ENCODE results near the gene PIK3C2G. TPM values are rescaled to one million over a fixed set of nuclear protein-coding genes. Genes with fewer than 3 reads are reported as not detected.

Gene PIK3C2G
- total and polyA plus RNA-seq, 2 of the 13 experiments (the other 11 are each of a cell fraction or from before 2014, with no cell fraction given), result not detected

DNA sequence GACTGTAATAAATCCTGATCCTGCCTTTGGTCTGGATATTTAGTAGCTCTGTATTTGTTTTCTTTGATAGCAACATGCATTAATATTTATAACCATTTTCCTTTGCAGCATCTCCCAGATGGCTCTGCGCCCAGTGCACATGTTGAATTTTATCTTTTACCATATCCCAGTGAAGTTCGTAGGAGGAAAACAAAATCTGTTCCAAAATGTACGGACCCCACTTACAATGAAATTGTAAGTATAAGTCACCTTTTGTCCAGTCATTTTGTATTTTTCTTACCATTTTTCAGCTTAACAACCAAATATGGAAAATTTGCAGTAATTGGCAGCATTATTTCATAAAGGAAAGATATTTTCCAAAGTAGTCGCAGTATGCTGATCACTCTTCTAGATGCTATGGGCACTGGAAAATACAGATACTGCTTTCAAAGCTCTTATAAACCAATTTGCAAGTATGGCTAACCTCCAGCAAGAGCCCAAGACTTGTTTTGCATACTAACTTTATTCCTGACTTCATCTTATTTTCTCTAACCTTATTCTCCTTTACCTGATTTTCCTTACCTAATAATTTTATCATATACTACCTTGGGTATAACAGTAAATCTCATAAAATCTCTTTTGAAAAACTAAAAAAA is 379.1 kb downstream of the PIK3C2G start:
- no peaks in the 10 kb centered on the region for H4K20me1 ChIP-seq (ENCODE audit: insufficient read depth, low read length)
- ChIA-PET POLR2A (no interaction called here), CTCF (ENCODE audit: low intra/inter-chr PET ratio, low total read pairs) (no interaction called here)
- H3K27ac ChIP-seq (ENCODE audit: extremely low read length, insufficient read depth, low read length), result no peak overlapping the region
- ATAC-seq, result no peak
- 34% methylated on average over 4 of the region's 4 CpGs for WGBS (ENCODE audit: low lambda C conversion rate)
- no peaks in the 10 kb centered on the region for H3K36me3 ChIP-seq (replicated peaks in 1 of 2; ENCODE audit: control insufficient read depth in 1 of 2, insufficient read depth in 2 of 2, low read length in 2 of 2)
- no peaks in the 10 kb centered on the region for H3K4me1 ChIP-seq (ENCODE audit: insufficient read depth, low read length)
- no peak overlapping the region for H3K4me2 ChIP-seq (ENCODE audit: low read depth, low read length)
- TF ChIP-seq, protein P1, sequence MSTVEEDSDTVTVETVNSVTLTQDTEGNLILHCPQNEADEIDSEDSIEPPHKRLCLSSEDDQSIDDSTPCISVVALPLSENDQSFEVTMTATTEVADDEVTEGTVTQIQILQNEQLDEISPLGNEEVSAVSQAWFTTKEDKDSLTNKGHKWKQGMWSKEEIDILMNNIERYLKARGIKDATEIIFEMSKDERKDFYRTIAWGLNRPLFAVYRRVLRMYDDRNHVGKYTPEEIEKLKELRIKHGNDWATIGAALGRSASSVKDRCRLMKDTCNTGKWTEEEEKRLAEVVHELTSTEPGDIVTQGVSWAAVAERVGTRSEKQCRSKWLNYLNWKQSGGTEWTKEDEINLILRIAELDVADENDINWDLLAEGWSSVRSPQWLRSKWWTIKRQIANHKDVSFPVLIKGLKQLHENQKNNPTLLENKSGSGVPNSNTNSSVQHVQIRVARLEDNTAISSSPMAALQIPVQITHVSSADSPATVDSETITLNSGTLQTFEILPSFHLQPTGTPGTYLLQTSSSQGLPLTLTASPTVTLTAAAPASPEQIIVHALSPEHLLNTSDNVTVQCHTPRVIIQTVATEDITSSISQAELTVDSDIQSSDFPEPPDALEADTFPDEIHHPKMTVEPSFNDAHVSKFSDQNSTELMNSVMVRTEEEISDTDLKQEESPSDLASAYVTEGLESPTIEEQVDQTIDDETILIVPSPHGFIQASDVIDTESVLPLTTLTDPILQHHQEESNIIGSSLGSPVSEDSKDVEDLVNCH (CRISPR knock-in tag; IDR thresholded peaks at IDR 0.05), result no peak
- TF ChIP-seq, protein P2, sequence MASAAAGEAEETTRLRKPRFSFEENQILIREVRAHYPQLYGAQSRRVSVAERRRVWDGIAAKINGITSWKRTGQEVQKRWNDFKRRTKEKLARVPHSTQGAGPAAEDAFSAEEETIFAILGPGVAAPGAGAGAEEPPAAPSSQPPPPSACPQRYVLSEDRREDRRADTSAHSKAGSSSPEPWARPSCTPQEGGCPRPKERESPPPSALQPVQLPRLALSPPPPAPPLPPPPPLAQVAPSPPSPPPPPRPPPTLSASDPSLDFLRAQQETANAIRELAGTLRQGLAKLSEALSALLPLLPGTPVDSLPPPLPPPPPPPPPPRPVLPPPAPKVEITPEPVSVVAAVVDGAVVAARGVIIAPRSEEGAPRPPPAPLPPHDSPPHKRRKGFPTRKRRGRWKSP (CRISPR knock-in tag; IDR thresholded peaks at IDR 0.05), result no peak
- TF ChIP-seq, protein P3, sequence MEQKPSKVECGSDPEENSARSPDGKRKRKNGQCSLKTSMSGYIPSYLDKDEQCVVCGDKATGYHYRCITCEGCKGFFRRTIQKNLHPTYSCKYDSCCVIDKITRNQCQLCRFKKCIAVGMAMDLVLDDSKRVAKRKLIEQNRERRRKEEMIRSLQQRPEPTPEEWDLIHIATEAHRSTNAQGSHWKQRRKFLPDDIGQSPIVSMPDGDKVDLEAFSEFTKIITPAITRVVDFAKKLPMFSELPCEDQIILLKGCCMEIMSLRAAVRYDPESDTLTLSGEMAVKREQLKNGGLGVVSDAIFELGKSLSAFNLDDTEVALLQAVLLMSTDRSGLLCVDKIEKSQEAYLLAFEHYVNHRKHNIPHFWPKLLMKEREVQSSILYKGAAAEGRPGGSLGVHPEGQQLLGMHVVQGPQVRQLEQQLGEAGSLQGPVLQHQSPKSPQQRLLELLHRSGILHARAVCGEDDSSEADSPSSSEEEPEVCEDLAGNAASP (CRISPR knock-in tag; IDR thresholded peaks at IDR 0.05; ENCODE audit: borderline replicate concordance), result no peak
- no peak for TF ChIP-seq NFATC3 (CRISPR knock-in tag; IDR thresholded peaks at IDR 0.05)
- TF ChIP-seq, protein P4, sequence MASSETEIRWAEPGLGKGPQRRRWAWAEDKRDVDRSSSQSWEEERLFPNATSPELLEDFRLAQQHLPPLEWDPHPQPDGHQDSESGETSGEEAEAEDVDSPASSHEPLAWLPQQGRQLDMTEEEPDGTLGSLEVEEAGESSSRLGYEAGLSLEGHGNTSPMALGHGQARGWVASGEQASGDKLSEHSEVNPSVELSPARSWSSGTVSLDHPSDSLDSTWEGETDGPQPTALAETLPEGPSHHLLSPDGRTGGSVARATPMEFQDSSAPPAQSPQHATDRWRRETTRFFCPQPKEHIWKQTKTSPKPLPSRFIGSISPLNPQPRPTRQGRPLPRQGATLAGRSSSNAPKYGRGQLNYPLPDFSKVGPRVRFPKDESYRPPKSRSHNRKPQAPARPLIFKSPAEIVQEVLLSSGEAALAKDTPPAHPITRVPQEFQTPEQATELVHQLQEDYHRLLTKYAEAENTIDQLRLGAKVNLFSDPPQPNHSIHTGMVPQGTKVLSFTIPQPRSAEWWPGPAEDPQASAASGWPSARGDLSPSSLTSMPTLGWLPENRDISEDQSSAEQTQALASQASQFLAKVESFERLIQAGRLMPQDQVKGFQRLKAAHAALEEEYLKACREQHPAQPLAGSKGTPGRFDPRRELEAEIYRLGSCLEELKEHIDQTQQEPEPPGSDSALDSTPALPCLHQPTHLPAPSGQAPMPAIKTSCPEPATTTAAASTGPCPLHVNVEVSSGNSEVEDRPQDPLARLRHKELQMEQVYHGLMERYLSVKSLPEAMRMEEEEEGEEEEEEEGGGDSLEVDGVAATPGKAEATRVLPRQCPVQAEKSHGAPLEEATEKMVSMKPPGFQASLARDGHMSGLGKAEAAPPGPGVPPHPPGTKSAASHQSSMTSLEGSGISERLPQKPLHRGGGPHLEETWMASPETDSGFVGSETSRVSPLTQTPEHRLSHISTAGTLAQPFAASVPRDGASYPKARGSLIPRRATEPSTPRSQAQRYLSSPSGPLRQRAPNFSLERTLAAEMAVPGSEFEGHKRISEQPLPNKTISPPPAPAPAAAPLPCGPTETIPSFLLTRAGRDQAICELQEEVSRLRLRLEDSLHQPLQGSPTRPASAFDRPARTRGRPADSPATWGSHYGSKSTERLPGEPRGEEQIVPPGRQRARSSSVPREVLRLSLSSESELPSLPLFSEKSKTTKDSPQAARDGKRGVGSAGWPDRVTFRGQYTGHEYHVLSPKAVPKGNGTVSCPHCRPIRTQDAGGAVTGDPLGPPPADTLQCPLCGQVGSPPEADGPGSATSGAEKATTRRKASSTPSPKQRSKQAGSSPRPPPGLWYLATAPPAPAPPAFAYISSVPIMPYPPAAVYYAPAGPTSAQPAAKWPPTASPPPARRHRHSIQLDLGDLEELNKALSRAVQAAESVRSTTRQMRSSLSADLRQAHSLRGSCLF (CRISPR knock-in tag; IDR thresholded peaks at IDR 0.05; ENCODE audit: borderline replicate concordance), result no peak
- TF ChIP-seq, protein P5, sequence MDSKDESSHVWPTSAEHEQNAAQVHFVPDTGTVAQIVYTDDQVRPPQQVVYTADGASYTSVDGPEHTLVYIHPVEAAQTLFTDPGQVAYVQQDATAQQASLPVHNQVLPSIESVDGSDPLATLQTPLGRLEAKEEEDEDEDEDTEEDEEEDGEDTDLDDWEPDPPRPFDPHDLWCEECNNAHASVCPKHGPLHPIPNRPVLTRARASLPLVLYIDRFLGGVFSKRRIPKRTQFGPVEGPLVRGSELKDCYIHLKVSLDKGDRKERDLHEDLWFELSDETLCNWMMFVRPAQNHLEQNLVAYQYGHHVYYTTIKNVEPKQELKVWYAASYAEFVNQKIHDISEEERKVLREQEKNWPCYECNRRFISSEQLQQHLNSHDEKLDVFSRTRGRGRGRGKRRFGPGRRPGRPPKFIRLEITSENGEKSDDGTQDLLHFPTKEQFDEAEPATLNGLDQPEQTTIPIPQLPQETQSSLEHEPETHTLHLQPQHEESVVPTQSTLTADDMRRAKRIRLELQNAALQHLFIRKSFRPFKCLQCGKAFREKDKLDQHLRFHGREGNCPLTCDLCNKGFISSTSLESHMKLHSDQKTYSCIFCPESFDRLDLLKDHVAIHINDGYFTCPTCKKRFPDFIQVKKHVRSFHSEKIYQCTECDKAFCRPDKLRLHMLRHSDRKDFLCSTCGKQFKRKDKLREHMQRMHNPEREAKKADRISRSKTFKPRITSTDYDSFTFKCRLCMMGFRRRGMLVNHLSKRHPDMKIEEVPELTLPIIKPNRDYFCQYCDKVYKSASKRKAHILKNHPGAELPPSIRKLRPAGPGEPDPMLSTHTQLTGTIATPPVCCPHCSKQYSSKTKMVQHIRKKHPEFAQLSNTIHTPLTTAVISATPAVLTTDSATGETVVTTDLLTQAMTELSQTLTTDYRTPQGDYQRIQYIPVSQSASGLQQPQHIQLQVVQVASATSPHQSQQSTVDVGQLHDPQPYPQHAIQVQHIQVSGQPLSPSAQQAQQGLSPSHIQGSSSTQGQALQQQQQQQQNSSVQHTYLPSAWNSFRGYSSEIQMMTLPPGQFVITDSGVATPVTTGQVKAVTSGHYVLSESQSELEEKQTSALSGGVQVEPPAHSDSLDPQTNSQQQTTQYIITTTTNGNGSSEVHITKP (CRISPR knock-in tag; IDR thresholded peaks at IDR 0.05; ENCODE audit: low read depth), result no peak
- in situ Hi-C loops (cut with HindIII; ENCODE audit: extremely low pct_ligation_motif_present, low pct_unique_long_range_greater_than_20kb) (no loop called here), intact Hi-C loops (cut with micrococcal nuclease; ENCODE audit: unreplicated experiment) (no loop called here)
- no peak overlapping the region for H3K4me3 ChIP-seq (replicated peaks in 1 of 3; ENCODE audit: insufficient read depth in 1 of 3, low read depth in 2 of 3, low read length in 3 of 3)
- H3K9ac ChIP-seq (ENCODE audit: insufficient read depth, low read depth, low read length), result no peak overlapping the region
- no peaks in the 10 kb centered on the region for H3K27me3 ChIP-seq (ENCODE audit: control insufficient read depth in 1 of 2, insufficient read depth in 2 of 2, low read length in 2 of 2)
- no peaks in the 10 kb centered on the region for H3K79me2 ChIP-seq (ENCODE audit: insufficient read depth, low read length)
- no peak for DNase-seq (ENCODE audit: low spot score)
- no peaks in the 10 kb centered on the region for H3K9me3 ChIP-seq (ENCODE audit: low read length)
- no peak for FAIRE-seq
- BruUV-seq (replicated peaks), result no TSS peak
- no peak overlapping the region for H2AFZ ChIP-seq (ENCODE audit: low read length)
